Fibroblast of lung (primary cell): Measurements from ENCODE around the gene ADGRV1. TPM values are rescaled to one million over a fixed set of nuclear protein-coding genes. Genes with fewer than 3 reads are reported as not detected.
A peak's percentile ranks its signal among the peaks of the same experiment; 100 is the strongest.

Experiments
- DNase-seq, 2 donors: peaks; one replicate each; pipeline versions ENCODE4 v3.0.0 to v3.0.0-alpha.2; 2010; ENCODE audit warnings: low read depth in 2 of 2
- H2AFZ ChIP-seq: 2 replicates; pipeline ENCODE4 v1.5.1; 2012; ENCODE audit warnings: low read length, control low read depth, inconsistent platforms
- H3K27ac ChIP-seq: 2 replicates; pipeline ENCODE4 v1.5.1; 2011; ENCODE audit warnings: low read length, control low read depth; ENCODE audit not compliant: insufficient read depth
- H3K27me3 ChIP-seq: 2 replicates; pipeline ENCODE4 v1.5.1; 2011; ENCODE audit warnings: mild to moderate bottlenecking, low read length; ENCODE audit not compliant: control insufficient read depth, insufficient read depth
- H3K36me3 ChIP-seq: 2 replicates; pipeline ENCODE4 v1.5.1; 2011; ENCODE audit warnings: low read length; ENCODE audit not compliant: control insufficient read depth, insufficient read depth
- H3K4me1 ChIP-seq: 2 replicates; pipeline ENCODE4 v1.5.1; 2011; ENCODE audit warnings: low read length; ENCODE audit not compliant: control insufficient read depth, insufficient read depth; ENCODE audit errors: extremely low read depth
- H3K4me2 ChIP-seq: 2 replicates; pipeline ENCODE4 v1.5.1; 2011; ENCODE audit warnings: low read length, control low read depth; ENCODE audit not compliant: insufficient read depth; ENCODE audit errors: extremely low read depth
- H3K4me3 ChIP-seq, 4 experiments: fragments of 200-600 bp in 1 of 4; sonication (generic) in 1 of 4; replicated peaks in 1 of 4; 2 replicates each; pipeline ENCODE4 v1.5.1; 2011 to 2016; ENCODE audit warnings: low read length in 4 of 4, low read depth in 3 of 4, mild to moderate bottlenecking in 3 of 4, control low read depth in 2 of 4, inconsistent platforms in 1 of 4, mixed read lengths in 1 of 4; ENCODE audit not compliant: insufficient read depth in 1 of 4; ENCODE audit errors: control extremely low read depth in 1 of 4
- H3K79me2 ChIP-seq: 2 replicates; pipeline ENCODE4 v1.5.1; 2012; ENCODE audit warnings: mild to moderate bottlenecking, low read length, inconsistent platforms; ENCODE audit not compliant: control insufficient read depth, insufficient read depth
- H3K9ac ChIP-seq: 2 replicates; pipeline ENCODE4 v1.5.1; 2011; ENCODE audit warnings: mild to moderate bottlenecking, low read length, control low read depth; ENCODE audit not compliant: insufficient read depth
- H3K9me3 ChIP-seq: 2 replicates; pipeline ENCODE4 v1.5.1; 2012; ENCODE audit warnings: low read depth, low read length; ENCODE audit not compliant: control insufficient read depth, insufficient read depth
- H4K20me1 ChIP-seq: 2 replicates; pipeline ENCODE4 v1.5.1; 2011; ENCODE audit warnings: low read length; ENCODE audit not compliant: control insufficient read depth, insufficient read depth; ENCODE audit errors: extremely low read depth
- CTCF ChIP-seq, 2 donors: IDR thresholded peaks in 1 of 2; conservative IDR thresholded peaks in 1 of 2; 1 replicate in 1 of 2; 2 replicates in 1 of 2; pipeline ENCODE4 v1.5.1; 2011 to 2012; ENCODE audit warnings: low read length in 2 of 2, control low read depth in 1 of 2, inconsistent platforms in 1 of 2, low read depth in 1 of 2, mild to moderate bottlenecking in 1 of 2
- EZH2 ChIP-seq: IDR thresholded peaks from 2 replicates; pipeline ENCODE4 v1.5.1; 2012; ENCODE audit warnings: low read length, control low read depth, mild to moderate bottlenecking; ENCODE audit errors: missing control alignments
- polyA plus RNA-seq, 2 donors: library from polyadenylated mRNA; depleted of rRNA in 1 of 2; stranded (reverse) in 1 of 2; unstranded in 1 of 2; fragments of >200 nt; gene quantifications; 2 replicates each; pipeline ENCODE4 v1.2.1, GENCODE V29; 2011 to 2012; ENCODE audit warnings: missing spikeins in 1 of 2
- total RNA-seq: library from RNA; depleted of rRNA; stranded (reverse); fragments of >200 nt; gene quantifications from 2 replicates; pipeline ENCODE4 v1.2.1, GENCODE V29; 2014

Gene ADGRV1
- total and polyA plus RNA-seq, 2 donors (not counting 1 experiment from before 2014, with no cell fraction given), result 0.15 to 0.17 TPM

- no peak for TF ChIP-seq EZH2
- no peak for TF ChIP-seq CTCF (conservative IDR thresholded peaks at IDR 0.05 in 1 of 2, IDR thresholded peaks at IDR 0.05 in 1 of 2; ENCODE audit: low read depth in 1 of 2, low read length in 2 of 2)
- Histone ChIP-seq H2AFZ (no peak overlapping the region), H3K9ac (no peak overlapping the region), H3K4me2 (no peak overlapping the region), H3K4me3 (no peak overlapping the region), H3K27ac (no peak overlapping the region), H3K36me3 (no peaks in the 10 kb centered on the region), H3K9me3 (no peaks in the 10 kb centered on the region), H3K27me3 (no peaks in the 10 kb centered on the region), H4K20me1 (no peaks in the 10 kb centered on the region), H3K79me2 (no peaks in the 10 kb centered on the region), H3K4me1 (peaks cover 6% of the 10 kb centered on the region)
- DNase-seq, result no peak
These were observed 647.5 kb downstream of the ADGRV1 start for GRCh38 chr5:91206103-91206502.

GRCh38 chr5:91206734-91207133, 648.1 kb downstream of the ADGRV1 start:
- no peak overlapping the region for H3K4me2 ChIP-seq
- H3K4me3 ChIP-seq, result no peak overlapping the region
- peaks cover 10% of the 10 kb centered on the region for H3K4me1 ChIP-seq
- no peaks in the 10 kb centered on the region for H4K20me1 ChIP-seq
- no peaks in the 10 kb centered on the region for H3K27me3 ChIP-seq
- no peak overlapping the region for H2AFZ ChIP-seq
- no peaks in the 10 kb centered on the region for H3K9me3 ChIP-seq
- H3K27ac ChIP-seq, result no peak overlapping the region
- peak; percentile 75 to 85 for DNase-seq
- TF ChIP-seq CTCF (conservative IDR thresholded peaks at IDR 0.05 in 1 of 2, IDR thresholded peaks at IDR 0.05 in 1 of 2; ENCODE audit: low read depth in 1 of 2, low read length in 2 of 2) (no peak), EZH2 (no peak)
- H3K36me3 ChIP-seq, result no peaks in the 10 kb centered on the region
- H3K79me2 ChIP-seq, result no peaks in the 10 kb centered on the region
- no peak overlapping the region for H3K9ac ChIP-seq

GRCh38 chr5:91207248-91207647, 648.7 kb downstream of the ADGRV1 start:
- Histone ChIP-seq H3K27me3 (no peaks in the 10 kb centered on the region), H3K9me3 (no peaks in the 10 kb centered on the region), H3K4me1 (peaks cover 14% of the 10 kb centered on the region), H3K4me2 (no peak overlapping the region), H3K4me3 (no peak overlapping the region), H3K27ac (no peak overlapping the region), H3K36me3 (no peaks in the 10 kb centered on the region), H4K20me1 (no peaks in the 10 kb centered on the region), H3K9ac (no peak overlapping the region), H3K79me2 (no peaks in the 10 kb centered on the region), H2AFZ (no peak overlapping the region)
- DNase-seq, result peak in 1 of 2 donors; percentile 57
- TF ChIP-seq CTCF (conservative IDR thresholded peaks at IDR 0.05 in 1 of 2, IDR thresholded peaks at IDR 0.05 in 1 of 2; ENCODE audit: low read depth in 1 of 2, low read length in 2 of 2) (no peak), EZH2 (no peak)
